ENCODE data around the gene MRPL11. TPM values are rescaled to one million over a fixed set of nuclear protein-coding genes. Genes with fewer than 3 reads are reported as not detected.

Gene MRPL11
- total RNA-seq, 1 donor, result 40.0 TPM

DNA sequence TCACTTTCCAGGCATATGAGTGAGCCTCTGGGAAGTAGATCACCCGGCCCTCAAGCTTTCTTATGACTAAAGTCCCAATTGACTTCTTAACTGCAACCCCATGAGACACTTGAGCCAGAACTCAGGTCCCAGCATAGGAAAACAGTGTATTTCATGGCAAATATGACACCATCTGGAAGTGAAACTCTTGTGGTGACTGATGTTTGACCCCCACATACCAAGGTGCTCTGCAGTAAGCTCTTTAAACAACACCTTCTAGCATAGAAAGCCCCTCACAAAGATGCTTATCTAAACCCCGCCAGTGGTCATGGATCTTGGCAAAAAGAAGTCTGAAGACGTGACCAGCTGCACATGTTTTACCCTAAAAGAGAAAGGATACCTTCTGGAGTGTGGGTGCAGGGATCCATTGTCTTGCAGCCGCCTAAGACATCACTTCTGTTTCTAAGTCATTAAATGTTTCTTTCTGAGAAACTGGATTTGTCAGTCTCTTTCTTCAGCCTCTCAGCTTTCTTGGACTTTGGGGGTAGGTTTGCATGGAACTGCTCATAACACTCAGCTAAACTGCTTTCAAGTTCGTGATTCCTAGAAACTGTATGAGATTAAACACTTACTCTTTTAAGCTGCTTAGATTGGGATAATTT is 20.6 kb upstream of the MRPL11 start:
- DNase-seq (ENCODE audit: low read depth), result no peak
- H3K4me3 ChIP-seq (ENCODE audit: low read depth, low read length), result no peak overlapping the region
- TF ChIP-seq, protein P1, sequence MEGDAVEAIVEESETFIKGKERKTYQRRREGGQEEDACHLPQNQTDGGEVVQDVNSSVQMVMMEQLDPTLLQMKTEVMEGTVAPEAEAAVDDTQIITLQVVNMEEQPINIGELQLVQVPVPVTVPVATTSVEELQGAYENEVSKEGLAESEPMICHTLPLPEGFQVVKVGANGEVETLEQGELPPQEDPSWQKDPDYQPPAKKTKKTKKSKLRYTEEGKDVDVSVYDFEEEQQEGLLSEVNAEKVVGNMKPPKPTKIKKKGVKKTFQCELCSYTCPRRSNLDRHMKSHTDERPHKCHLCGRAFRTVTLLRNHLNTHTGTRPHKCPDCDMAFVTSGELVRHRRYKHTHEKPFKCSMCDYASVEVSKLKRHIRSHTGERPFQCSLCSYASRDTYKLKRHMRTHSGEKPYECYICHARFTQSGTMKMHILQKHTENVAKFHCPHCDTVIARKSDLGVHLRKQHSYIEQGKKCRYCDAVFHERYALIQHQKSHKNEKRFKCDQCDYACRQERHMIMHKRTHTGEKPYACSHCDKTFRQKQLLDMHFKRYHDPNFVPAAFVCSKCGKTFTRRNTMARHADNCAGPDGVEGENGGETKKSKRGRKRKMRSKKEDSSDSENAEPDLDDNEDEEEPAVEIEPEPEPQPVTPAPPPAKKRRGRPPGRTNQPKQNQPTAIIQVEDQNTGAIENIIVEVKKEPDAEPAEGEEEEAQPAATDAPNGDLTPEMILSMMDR (IDR thresholded peaks at IDR 0.05; ENCODE audit: insufficient read depth, low read length), result no peak

DNA sequence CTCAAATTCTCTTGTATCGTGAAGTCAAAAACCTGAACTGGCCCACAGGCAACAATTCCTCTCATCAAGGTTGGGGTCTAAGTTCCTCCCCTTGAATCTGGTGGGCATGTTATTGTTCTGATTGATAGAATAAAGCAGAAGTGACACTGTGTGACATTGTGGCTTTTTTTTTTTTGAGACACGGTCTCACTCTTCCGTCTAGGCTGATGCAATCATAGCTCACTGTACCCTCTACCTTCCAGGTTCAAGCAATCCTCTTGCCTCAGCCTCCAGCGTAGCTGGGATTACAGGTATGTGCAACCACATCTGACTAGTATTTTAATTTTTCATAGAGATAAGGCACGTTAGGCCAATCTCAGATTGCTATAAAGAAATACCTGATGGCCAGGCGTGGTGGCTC is 19.2 kb upstream of the MRPL11 start:
- no peak for DNase-seq (ENCODE audit: low read depth)
- H3K4me3 ChIP-seq (ENCODE audit: low read depth, low read length), result no peak overlapping the region
- TF ChIP-seq, protein P1 (IDR thresholded peaks at IDR 0.05; ENCODE audit: insufficient read depth, low read length), result no peak

DNA sequence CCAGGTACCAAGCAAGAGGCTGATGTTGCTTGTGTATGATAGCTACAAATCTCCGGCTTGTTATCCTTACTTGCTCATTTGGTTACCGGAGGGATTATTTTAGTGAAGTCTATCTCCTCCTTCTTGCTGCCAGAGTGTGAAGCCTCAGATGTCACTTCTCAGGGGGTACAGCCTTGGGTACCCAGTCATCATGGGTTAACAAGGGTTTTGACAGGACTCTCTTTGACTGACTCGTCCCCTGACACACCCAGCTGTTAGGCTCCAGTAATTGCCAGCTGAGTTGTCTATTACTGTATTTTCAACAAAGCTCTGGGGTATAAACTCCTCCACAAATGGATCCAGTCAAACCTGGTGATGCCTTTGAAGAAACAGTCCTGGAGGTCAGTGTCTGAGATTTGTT is 16.2 kb upstream of the MRPL11 start:
- H3K4me3 ChIP-seq (ENCODE audit: low read depth, low read length), result no peak overlapping the region
- no peak for DNase-seq (ENCODE audit: low read depth)
- TF ChIP-seq, protein P1 (IDR thresholded peaks at IDR 0.05; ENCODE audit: insufficient read depth, low read length), result no peak

DNA sequence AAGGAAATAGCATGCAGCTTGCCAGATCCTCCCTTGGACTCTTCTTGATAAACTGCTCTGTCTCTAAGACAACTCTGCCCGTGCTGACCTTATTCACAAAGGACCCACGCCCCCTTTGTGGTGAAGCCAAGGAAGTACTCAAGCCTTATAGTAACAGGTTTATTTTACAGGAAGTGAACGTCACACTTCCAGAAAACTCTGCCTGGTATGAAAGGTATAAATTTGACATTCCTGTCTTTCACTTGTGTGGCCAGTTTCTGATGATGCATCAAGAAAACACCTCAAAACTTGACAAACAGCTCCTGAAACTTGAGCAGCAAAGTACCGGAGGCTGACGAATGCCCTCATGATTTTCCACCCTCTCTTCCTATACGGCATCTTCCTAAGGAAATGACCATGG is 15.6 kb upstream of the MRPL11 start:
- TF ChIP-seq, protein P1 (IDR thresholded peaks at IDR 0.05; ENCODE audit: insufficient read depth, low read length), result no peak
- DNase-seq (ENCODE audit: low read depth), result no peak
- H3K4me3 ChIP-seq (ENCODE audit: low read depth, low read length), result no peak overlapping the region

- DNase-seq (ENCODE audit: low read depth), result no peak
- TF ChIP-seq, protein P1 (IDR thresholded peaks at IDR 0.05; ENCODE audit: insufficient read depth, low read length), result no peak
Measured at GRCh38 chr11:66451663-66452062, 13.0 kb upstream of the MRPL11 start.

GRCh38 chr11:66450560-66450959 is 11.9 kb upstream of the MRPL11 start:
- TF ChIP-seq, protein P1 (IDR thresholded peaks at IDR 0.05; ENCODE audit: insufficient read depth, low read length), result no peak
- H3K4me3 ChIP-seq (ENCODE audit: low read depth, low read length), result no peak overlapping the region
- no peak for DNase-seq (ENCODE audit: low read depth)

More at GRCh38 chr11:66451663-66452062, 13.0 kb upstream of the MRPL11 start:
- H3K4me3 ChIP-seq (ENCODE audit: low read depth, low read length), result no peak overlapping the region

DNA sequence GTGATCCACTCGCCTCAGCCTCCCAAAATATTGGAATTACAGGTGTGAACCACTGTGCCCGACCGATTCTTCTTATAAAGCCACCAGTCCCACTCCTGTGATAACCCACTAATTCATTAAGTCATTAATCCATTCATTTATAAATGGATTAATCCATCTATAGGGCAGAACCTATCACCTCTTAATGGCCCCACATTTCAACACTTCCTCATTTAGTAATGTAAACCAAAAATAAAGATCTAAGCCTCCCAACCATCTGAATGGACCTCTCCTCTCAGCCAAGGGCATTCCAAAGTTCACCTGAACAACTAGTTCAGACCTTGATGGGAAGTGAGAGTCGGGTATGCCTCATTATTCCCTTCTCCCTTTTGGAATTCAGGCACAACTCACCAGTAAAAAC is 9.9 kb upstream of the MRPL11 start:
- TF ChIP-seq, protein P1 (IDR thresholded peaks at IDR 0.05; ENCODE audit: insufficient read depth, low read length), result no peak
- no peak overlapping the region for H3K4me3 ChIP-seq (ENCODE audit: low read depth, low read length)
- DNase-seq (ENCODE audit: low read depth), result no peak
